ENCODE data around the gene TMEM45A.
A peak's percentile ranks its signal among the peaks of the same experiment; 100 is the strongest.
"Not testable (repeated sequence)": the region's sequence is repeated elsewhere in the genome, so short reads cannot be mapped to it uniquely, and the experiment has no call there.

TMEM45A gene

DNA sequence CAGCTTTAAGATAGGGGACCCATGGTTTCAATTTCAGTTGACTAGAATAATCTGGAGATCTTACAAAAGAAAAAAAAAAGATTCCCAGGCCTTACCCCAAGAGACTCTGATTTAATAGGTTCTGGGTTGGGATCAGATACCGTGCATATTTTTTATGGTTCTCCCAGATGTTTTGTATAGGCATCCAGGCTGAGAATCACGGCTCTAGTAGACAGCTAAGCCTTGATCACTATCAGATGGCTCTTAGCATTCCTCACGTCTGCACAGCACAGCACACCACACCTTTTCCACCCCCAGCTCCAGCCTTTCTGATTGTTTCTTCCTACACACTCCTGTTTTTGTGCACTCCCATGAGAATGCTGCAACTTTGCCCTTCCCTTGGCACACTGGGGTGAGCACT lies 40.8 kb downstream of the TMEM45A start:
- DNase-seq (ENCODE audit: low read depth) = no peak

DNA sequence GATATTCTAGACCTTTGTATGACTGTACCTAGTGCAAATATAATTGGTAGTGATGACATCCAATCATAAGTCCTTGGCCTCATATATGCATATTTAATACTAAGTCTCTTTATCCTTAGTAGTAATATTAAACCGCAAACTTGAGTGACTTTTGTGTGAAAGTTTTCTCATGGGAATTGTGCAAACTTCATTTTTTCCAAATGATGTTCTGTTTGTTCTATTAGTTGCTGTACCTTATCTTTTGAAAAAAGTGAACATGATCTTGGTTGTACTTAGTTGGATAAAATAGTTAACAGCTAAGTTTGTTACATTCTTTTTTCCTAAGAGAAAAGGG lies 43.2 kb downstream of the TMEM45A start:
- DNase-seq (ENCODE audit: low read depth) = no peak

DNA sequence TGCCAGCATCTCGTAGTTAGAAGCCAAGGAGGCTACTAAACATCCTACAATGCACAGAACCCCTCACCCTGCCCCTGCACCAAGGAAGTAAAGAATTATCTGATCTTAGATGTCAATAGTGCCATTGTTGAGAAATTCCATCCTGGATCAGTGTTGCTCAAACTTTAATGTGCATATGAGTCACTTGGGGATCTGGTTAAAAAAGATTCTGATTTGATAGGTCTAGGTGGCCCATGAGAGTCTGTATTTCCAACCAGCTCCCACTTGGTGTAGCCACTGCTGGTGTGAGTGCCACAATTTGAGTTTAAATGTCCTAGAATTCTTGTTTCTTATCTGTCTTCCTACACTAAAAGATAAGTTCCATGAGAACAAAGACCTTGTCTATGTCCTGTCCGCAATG lies 43.7 kb downstream of the TMEM45A start:
- DNase-seq (ENCODE audit: low read depth) = no peak

DNA sequence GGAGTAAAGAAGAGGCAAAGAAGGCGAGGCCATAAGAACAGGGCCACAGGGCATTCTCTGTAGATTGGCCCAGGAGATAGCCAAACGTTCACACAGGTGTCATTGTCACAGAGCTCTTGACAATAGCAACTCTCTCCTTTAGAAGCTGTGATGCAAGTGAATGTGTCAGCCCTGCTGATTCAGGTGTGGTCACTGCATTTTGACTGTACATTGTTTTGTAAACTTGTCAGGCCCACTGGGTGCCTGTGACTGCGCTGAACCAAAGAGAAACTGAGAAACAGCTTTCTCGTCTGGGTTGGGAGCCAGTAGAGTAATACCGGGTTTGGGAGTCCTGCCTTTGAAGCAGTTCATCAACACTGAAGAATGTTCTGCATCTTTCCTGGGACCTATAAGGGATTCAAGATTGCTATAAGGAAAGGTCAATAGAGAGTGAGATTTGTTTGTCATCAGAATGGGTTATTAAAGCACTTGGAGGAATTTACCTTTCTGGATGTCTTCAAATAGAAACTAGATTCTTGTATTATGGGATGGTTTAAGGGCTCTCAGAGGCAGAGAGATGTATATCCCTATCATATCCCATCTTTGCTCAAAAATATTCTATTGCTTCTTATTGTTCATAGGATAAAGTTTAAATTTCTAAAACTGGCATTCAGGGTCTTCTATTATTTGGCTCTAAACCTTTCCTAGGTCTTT lies 45.4 kb downstream of the TMEM45A start:
- no peak for DNase-seq (ENCODE audit: low read depth)

DNA sequence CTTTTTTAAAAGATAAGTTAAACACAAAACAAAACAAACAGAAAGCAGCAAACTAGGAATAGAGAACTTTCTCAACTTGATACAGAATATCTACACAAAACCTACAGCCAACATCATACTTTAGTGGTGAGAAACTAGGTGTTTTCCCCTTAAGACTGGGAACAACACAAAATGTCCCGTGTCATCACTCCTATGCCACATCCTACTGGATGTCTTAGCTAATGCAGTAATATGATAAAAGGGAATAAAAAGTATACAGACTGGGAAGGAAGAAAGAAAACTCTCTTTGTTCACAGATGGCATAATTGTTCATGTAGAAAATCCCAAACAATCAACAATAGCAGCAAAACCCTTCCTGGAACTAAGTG lies 45.9 kb downstream of the TMEM45A start:
- DNase-seq (ENCODE audit: low read depth) = no peak

DNA sequence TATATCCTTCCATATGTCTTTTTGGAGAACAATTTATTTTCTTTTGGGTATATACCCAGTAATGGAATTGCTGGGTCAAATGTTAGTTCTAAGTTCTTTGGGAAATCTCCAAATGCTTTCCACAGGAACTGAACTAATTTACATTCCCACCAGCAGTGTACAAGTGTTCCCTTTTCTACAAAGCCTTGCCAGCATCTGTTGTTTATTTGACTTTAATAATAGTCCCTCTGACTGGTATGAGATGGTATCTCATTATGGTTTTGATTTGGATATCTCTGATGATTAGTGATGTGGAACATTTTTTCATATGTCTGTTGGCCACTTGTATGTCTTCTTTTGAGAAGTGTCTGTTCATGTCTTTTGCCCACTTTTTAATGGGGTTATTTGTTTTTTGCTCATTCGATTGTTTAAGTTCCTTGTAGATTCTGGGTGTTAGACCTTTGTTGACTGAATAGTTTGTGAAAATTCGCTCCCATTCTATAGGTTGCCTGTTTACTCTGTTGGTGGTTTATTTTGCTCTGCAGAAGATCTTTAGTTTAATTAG lies 48.4 kb downstream of the TMEM45A start:
- no peak for DNase-seq (ENCODE audit: low read depth)

DNA sequence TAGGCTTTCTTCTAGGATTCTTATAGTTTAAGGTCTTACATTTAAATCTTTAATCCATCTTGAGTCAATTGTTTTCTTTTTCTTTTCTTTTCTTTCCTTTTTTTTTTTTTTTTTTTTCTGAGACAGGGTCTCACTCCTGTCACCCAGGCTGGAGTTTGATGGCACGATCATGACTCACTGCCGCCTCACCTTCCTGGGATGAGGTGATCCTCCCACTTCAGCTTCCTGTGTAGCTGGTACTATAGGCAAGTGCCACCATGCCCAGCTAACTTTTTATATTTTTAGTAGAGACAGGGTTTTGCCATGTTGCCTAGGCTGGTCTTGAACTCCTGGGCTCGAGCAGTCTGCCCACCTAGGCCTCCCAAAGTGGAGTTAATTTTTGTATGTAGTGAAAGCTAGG lies 49.0 kb downstream of the TMEM45A start:
- not testable (repeated sequence) for DNase-seq (ENCODE audit: low read depth)

DNA sequence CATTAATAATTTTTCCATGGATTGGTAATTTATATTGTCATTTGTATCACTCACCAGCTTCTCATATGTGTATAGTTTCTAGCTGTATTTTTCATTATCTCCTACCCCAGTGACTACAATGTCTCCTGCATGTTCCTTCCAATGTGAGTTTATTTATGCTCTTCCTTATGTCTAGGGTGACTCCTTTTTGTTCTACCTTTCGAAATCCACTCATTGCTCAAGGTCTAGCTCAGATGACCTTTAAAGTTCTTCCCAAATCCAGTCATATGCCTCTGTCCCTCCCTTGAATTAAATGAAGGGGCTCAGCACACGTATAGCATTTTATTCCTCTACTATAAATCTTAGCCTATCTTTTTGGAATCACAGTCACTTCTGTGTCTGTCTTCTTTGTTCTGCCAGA lies 53.0 kb downstream of the TMEM45A start:
- no peak for DNase-seq (ENCODE audit: low read depth)

DNA sequence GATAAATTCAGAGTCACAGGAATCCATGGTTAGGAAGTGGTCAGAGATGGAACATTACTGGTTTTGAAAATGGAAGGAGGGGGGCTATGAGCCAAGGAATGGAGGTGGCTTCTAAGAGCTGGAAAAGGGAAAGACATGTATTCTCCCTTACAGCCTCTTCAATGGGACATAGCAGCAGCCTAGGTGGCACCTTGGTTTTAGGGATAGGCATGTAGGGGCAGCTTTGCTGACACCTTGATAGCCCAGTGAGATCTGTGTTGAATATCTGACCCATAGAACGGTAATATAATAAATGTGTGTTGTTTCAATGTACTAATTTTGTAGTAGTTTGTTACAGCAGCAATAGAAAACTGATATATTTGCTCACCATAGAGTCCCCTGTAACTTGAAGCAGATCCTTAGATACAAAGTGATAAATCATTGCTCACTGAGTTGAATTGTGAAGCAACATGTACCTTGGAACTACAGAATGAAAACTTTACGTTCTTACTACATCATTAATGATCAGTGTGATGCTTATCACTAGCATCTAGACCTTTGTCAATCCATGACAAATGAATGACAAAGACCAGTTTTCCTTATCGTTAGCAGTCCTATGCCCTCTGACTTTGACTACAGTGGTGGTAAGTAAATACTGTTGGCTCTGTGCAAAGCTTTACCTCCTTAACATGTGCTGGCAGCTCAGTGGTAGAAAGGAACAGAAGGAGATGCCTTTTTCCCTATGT lies 53.8 kb downstream of the TMEM45A start:
- DNase-seq (ENCODE audit: low read depth) = no peak

DNA sequence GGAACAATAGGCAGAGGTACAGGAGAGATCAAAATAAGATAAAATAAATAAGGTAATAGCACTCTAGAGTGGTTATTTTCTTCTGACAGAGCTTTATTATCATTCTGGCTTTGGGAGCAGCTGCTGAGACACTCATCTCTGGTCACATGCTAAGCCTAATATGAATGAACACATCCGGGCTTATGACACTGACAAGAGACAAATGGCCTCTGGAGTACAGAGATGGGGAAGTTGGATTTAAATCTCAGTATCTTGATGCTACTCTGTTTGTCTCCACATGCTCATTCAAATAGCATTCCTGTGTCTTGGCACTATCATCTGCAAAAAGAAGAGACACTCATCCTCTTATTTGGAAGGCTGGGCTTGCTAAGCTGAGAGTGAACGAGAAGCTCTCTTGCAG lies 55.6 kb downstream of the TMEM45A start:
- DNase-seq (ENCODE audit: low read depth) = no peak

DNA sequence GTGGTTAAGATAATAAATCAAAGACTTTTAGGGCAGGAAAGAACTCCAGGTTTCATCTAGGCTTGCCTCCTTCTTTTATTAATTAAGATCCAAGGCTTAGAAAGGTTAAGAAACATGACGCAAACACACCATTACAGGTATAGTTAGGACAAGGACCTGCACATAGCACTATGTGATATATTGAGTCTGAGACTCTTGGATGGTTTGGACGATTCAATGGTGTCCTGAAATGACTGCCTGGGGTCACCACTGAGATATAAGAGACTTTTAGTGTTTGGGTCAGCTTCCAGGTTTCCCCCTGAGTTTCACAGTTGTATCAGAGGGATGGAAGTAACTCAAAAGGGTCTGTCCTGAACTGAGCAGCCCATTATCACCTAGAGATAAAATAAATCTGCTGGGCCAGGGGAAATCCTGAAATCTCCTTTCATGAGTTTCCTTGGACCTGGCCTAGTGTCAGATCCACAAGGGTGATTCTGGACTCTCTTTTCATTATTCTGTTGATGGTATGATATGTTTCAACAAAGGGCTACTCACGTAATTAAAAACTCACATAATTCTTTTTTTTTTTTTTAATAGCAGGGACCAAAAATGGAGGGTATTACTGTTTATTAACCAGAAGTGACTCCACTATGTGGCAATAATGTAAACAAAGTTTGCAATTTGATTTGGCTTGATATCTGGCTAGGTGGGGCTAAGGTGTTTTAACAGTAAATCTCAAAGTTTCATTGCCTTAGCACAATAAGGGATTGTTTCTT lies 61.4 kb downstream of the TMEM45A start:
- no peak for DNase-seq (ENCODE audit: low read depth)

DNA sequence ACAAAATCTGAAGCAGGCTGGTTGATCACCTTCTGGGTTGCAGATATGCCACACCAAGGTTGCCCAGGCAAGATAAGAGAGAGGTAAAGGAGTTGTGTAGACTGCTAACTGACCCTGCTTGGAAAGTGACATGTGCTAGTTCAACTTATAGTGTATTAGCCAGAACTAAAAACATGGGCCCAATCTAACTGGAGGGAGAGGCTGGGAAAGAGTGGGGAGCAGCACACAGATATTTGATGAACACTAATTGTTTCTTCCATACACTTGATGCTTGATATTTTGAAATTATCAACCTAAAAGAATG lies 61.9 kb downstream of the TMEM45A start:
- no peak for DNase-seq (ENCODE audit: low read depth)

DNA sequence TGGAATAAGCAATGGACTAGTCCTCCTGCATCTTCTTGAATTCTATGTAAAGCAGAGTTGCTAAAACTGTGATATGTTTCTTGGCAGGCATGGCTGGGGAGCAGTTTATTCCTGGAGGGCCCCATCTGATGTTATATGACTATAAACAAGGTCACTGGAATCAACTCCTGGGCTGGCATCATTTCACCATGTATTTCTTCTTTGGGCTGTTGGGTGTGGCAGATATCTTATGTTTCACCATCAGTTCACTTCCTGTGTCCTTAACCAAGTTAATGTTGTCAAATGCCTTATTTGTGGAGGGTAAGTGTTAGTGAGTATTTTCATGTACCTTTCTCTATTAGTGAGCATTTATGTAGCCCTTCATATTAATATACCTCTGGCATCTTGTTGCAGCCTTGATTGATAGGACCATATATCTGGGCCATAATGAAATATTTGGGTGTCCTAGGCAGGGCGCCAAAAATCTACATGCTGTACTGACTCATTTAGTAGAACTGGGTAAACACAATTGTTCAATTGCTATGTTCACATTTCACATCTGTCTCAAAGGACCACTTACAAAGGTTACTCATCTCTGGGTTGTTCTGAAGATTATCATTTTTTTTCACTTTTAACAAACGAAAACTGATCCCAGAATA lies 64.4 kb downstream of the TMEM45A start:
- DNase-seq (ENCODE audit: low read depth) = peak; percentile 86

DNA sequence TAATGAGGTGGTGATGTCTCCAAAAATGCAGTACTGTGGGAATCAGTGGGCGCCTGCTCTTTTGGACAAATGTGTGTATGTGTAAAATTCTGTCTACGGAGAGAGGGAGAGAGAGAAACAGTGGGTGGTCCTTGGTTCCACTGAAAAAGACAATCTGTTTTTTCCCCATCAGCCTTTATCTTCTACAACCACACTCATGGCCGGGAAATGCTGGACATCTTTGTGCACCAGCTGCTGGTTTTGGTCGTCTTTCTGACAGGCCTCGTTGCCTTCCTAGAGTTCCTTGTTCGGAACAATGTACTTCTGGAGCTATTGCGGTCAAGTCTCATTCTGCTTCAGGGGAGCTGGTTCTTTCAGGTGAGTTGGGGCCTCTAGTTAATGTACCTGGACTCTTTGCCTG lies 65.8 kb downstream of the TMEM45A start:
- DNase-seq (ENCODE audit: low read depth) = no peak

DNA sequence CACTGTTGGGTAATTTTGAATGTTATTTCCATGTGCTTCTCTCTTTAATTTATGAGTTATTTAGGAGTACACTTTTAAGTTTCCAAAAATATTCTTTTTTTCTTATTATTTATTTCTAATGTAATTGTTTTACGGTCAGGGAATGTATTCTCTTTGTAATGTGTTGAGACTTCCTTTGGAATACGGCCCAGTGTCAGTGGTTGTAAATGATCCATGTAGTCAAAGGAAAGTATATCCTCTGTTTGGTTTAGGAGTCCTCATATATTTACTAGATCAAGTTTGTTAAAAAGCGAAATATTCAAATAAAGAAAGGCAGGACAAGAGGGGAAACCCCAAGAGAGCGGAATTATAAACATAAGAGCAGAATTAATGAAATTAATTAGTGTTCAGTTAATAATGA lies 68.0 kb downstream of the TMEM45A start:
- DNase-seq (ENCODE audit: low read depth) = no peak

DNA sequence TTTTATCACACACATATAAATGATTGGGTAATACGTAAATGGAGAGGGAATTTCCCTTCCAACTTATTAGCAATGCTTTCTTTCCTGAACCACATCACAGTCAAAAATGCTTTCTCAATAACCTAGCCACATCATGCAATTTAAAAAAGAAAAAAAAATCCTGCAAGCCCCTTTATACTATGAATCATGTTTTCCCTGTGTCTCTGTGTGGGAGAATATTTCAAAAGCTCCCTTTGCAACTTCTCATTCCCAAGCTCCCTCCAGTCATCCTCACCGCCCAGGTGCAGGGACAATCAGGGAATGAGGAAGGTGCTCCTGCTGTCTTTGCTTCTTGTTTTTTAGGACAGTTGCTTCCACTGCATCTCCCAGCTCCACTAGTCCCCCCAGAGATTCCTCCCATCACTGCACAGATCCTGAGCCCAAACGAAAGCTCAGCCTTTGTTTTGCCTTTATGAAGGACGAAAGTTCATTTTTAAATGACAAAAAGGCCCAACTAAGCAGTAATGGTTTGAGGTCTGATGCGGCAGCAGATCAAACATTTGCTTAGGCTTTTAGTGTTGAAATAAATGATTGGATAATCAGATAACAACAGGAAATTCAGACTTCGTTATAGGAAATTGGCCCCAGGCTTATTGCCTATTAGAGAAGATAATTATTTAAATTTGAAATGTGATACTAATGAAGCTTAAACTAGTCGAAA lies 69.2 kb downstream of the TMEM45A start:
- peak; percentile 83 for DNase-seq (ENCODE audit: low read depth)

DNA sequence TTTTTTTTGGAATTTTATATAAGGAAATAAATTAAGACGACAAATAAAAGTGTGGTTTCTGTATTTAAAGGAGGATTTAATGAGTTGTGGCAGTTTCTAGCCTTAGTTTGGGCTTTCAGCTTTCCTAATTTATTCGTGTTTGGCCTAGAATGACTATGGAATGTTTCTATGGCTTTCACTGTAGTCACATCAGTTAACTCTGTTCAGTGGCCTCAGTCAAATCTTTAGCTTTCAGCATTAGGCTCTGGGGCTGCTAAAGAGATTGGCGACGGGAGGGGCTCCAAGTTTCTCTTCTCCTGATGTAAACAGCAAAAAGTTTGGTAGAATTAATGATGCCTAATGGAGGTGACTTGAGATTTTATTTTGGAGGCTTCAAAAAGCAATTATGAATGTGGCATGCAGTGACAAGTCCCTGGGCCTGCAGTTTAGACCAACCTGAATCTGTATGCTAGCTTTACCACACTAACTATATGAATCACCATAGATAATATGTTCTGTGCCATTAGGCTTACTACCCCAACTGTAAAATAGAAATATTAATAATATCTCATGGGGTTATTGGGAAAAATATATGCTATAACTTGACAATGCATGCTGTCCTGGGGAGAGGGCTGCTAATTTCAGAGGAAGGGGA lies 69.9 kb downstream of the TMEM45A start:
- DNase-seq (ENCODE audit: low read depth) = no peak

DNA sequence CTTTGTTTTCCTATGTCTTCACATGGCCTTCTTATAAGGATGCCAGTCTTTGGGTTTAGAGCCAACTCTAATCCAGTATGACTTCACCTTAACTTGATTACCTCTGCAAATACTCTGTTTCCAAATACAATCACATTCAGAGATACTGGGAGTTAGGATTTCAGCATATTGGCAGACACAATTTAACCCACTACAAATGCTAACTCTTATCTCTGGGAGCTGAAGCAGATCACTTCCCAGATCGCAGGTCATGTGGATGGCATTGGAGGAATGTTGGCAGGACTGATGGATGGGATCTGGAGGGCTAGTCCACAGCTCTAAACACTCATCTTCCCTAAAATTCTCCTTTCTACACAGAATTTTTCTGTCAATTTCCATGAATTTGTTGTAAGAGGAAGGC lies 70.8 kb downstream of the TMEM45A start:
- no peak for DNase-seq (ENCODE audit: low read depth)

DNA sequence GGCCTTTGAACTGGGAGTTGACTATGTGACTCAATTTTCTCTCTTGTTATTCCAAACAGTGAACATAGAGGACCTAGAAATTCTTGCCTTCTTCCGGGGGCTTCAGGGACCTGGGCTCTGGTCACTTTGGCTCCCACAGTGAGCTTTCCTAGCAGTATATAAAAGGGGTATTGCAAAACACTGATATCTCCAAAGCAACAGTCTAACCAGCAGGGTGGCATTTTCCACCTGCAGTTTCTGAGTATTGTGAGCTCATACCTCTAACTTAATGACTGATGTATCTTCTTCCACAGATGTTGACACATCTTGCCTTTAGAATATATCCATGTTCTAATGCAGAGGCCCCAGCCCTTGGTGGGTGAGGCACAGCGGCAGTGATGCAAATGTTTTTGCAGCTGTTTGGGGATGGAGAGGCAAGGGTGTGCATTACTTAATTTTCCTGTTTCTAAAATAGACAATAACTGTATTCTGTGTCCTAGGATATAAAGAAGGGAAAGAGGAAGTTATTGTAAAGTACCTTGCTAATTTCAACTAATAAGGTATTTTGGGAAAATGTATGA lies 71.3 kb downstream of the TMEM45A start:
- no peak for DNase-seq (ENCODE audit: low read depth)

DNA sequence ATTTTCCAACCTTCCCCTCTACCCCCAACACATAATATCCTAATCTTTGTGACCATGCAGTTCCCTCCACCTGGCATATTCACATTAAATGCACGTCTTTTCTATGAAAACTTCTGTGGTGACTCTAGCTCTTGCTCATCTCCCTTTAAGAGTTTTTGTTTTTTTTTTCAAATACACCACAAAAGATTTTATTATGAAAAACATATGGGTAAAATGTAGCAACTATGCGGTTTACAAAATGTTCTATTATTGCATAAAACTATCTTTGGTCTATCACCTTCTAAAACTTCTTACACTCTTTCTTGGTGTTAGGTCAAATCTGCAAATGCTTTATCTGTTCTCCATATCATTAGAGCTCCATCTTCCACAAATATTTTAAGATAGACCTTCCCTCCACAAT lies 78.4 kb downstream of the TMEM45A start:
- no peak for DNase-seq (ENCODE audit: low read depth)

DNA sequence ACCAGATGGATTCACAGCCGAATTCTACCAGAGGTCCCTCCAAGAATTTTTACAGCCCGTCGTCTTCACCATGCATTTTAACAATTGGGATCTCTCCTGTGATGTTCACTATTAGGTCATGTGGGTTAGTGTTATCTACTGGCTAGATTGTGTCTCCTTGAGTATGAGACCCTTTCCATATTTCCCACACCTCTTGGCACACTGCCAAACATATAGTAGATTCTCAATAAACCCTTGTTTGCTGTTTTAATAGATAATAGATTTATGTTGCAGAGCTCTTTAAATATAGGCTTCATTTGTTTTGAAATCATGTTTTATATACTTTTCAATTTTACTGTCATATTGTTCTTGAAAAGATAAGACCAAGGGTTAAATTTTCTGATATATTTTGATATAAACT lies 82.1 kb downstream of the TMEM45A start:
- no peak for DNase-seq (ENCODE audit: low read depth)

Data from stromal cell of bone marrow (primary cell).